ENCODE measurements around the gene AP1B1.

DNA sequence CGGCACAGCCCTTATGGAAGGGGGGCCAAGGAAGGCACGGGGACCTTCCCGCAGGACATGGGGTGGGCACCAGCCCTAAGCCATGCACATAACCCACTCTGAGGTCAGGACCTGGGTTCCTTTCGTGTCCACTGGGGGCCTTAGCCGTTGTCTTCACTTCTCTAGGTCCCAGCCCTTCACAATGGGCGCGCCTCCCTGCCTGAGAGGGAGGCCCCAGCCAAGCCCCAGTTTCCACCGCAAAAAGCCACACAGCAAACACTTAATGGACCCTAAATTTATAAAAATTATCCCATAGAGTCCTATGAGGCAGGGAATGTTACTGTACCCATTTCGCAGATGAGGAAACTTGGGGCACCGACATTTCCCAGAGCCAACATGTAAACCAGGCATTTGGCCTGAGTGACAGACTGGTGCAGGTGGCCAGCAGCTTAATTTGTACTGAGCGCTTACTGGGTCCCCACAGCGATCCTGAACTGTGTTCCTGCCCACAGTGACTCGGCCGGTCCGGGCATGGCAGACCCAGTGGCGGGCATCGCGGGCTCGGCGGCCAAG lies 80.7 kb downstream of the AP1B1 start:
- TF ChIP-seq CTCF (IDR thresholded peaks at IDR 0.05) (no peak), POLR2AphosphoS5 (IDR thresholded peaks at IDR 0.05) (no peak), POLR2A (IDR thresholded peaks at IDR 0.05) (no peak)
